Activated CD4-positive, alpha-beta T cell treated with anti-CD3 and anti-CD28 coated beads for 24 hours (primary cell): Measurements from ENCODE around the gene FEM1A.
"Not testable (repeated sequence)": the region's sequence is repeated elsewhere in the genome, so short reads cannot be mapped to it uniquely, and the experiment has no call there.

Source experiments
- DNase-seq, 2 donors: peaks; one replicate each; pipeline ENCODE4 v3.0.0-alpha.2; 2020; ENCODE audit warnings: low read depth in 2 of 2

The FEM1A gene, protein sequence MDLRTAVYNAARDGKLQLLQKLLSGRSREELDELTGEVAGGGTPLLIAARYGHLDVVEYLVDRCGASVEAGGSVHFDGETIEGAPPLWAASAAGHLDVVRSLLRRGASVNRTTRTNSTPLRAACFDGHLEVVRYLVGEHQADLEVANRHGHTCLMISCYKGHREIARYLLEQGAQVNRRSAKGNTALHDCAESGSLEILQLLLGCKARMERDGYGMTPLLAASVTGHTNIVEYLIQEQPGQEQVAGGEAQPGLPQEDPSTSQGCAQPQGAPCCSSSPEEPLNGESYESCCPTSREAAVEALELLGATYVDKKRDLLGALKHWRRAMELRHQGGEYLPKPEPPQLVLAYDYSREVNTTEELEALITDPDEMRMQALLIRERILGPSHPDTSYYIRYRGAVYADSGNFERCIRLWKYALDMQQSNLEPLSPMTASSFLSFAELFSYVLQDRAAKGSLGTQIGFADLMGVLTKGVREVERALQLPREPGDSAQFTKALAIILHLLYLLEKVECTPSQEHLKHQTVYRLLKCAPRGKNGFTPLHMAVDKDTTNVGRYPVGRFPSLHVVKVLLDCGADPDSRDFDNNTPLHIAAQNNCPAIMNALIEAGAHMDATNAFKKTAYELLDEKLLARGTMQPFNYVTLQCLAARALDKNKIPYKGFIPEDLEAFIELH

DNA sequence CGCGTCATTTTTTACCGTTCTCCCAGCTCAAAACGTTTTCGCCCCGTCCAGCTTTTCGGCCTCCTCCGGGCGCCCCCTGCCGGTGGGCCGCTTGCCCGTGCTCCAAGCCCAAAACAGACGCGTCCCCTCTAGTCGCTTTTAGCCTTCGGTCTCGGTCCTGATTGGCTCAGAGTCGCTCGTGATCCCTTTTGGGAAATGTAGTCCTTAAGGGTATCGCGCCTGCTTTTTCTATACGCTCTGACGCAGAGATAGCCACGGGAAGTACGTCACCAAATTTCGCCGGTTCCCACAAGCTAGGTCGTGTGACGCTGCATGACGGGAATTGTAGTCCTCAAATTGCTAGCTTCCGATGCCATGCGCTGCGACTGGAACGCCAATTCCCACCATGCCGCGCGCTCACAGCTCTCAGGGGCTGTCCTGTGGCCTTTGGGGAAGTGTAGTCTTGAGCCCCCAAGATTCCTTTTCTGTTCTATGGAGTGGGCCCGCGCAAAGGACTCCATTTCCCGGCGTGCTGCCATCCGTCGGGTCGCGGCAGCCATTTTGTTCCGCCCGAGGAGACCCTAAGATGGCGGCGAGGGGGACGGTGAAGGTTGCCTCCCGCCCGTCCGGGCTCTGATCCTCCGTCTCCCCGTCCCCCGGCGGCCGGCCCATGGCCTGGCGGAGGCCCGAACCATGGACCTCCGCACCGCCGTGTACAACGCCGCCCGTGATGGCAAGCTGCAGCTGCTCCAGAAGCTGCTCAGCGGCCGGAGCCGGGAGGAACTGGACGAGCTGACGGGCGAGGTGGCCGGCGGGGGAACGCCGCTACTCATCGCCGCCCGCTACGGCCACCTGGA, at the start of gene FEM1A:
Gene FEM1A (plus strand): TSS at position 552 of the 836 bp plus-strand sequence. CDS start 121 bp downstream, at position 673.
- peak; percentile 96 for DNase-seq

DNA sequence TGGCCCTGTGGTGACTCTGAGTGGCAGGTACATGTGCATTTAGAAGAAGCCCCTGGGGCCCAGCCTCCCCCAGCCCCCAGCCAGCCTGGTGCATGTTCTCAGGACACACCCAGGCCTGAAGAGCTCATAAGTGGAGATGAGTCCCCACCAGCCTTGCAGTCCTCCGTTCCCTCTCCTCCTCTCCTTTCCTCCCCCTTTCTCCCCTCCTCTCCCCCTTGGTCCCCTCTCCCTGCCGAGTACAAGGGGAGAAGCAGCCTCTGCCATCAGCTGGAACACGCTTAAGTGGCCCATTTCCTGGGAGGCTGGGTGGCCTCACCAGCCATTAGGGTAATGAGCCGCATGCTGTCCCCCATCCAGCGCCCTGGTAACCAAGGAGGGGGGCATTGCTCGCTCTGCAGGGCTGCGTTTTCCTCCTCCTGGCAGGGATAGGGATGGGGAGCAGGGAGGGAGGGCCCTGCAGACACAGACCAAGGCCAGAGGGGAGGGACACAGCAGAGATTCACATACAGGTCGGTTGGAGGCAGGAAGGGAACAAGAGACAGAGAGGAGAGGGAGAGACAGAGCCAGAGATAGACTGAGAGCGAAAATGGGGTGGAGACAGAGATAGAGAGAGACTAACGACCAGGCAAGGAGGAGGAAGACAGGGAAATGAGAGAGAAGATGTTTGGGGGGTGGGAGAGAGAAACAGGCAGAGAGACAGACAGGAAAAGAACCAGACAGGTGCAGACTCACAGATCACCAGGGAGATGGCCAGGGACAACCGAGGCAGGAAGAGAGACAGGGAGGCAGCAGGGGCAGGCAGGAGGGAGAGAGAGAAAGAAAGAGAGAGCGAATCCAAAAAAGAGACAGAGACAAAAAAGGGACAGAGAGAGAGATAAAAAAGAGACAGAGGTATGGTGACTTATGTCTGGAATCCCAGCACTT, 48.5 kb upstream of the FEM1A start:
- no peak for DNase-seq

DNA sequence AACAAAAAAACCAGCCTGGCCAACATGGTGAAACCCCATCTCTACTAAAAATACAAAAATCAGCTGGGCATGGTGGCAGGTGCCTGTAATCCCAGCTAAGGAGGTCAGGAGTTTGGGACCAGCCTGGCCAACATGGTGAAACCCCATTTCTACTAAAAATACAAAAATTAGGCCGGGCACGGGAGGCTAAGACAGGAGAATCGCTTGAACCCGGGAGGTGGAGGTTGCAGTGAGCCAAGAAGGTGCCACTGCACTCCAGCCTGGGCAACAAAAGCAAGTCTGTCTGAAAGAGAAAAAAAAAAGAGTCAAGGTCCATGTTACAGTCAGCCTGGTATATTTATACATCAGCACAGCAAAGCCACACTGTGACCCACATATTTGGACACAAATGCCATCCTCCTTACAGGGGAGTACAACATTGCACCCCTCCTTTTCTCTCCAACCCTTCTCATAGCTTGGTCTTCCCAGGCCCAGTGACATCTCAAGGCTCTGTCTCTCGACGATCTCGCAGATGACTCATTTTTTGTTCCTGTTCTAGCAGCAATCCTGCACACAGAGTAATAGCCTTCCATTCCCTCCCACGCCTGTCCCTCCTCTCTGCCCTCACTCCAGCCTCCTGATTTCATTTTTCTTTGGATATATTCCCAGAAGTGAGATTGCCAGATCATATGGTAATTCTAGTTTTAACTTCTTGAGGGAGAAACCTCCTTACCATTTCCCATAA, 46.9 kb upstream of the FEM1A start:
- no peak for DNase-seq

DNA sequence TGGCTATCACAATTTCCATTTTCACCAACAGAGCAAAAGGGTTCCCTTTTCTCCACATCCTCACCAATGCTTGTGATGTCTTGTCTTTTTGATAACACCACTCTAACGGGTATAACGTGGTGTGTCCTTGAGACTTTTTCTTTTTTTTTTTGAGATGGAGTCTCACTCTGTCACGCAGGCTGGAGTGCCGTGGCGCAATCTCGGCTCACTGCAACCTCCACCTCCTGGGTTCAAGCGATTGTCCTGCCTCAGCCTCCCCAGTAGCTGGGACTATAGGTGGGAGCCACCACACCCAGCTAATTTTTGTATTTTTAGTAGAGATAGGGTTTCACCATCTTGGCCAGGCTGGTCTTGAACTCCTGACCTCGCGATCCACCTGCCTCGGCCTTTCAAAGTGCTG, 46.4 kb upstream of the FEM1A start:
- not testable (repeated sequence) for DNase-seq

DNA sequence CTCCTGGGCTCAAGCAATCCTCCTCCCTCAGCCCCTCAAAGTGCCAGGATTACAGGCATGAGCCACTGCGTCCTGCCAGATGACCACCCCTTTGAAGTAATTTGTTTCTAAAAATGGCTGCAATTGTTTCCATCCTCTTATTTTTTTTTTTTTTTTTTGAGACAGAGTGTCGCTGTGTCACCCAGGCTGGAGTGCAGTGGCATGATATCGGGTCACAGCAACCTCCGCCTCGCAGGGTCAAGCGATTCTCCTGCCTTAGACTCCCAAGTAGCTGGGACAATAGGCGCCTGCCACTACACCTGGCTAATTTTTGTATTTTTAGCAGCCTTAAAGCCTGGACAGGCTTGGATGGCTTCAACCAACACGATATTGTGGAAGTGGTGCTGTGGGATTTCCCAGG, 45.5 kb upstream of the FEM1A start:
- DNase-seq = no peak

DNA sequence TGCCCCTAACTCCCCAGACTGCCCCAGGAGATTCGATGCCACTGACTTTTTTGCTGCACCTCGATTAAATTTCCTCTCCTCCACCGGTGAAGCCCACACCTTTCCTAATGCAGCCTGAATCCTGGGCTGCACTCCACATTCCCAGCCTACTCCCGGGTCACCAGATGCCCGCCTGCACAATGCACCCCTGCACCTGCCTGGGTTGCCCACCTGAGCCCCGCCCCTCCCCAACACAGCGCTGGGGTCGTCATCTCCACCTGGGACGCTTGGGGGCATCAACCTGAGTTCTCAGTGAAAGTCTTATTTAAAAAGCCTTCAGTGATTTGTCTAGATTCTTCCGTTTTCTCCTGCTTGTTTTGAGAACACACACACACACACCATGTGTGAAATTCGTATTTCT, 43.3 kb upstream of the FEM1A start:
- DNase-seq = no peak

DNA sequence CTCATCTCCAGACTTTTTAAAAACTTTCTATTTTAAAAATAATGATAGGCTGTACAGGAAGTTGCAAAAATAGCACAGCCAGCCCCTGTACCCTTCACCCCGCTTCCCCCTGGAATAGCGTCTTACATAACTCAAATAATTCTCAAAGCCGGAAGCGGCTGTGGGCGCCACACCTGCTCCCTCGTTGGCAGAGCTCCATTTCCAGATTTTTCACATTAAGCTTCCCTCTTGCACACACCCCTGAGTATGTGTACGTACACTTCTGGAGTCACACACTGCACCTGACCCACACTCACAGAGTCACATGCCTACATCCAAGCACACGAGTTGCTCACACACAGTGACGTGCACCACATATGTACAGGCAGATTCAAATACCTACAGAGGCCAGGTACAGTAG, 42.9 kb upstream of the FEM1A start:
- no peak for DNase-seq

DNA sequence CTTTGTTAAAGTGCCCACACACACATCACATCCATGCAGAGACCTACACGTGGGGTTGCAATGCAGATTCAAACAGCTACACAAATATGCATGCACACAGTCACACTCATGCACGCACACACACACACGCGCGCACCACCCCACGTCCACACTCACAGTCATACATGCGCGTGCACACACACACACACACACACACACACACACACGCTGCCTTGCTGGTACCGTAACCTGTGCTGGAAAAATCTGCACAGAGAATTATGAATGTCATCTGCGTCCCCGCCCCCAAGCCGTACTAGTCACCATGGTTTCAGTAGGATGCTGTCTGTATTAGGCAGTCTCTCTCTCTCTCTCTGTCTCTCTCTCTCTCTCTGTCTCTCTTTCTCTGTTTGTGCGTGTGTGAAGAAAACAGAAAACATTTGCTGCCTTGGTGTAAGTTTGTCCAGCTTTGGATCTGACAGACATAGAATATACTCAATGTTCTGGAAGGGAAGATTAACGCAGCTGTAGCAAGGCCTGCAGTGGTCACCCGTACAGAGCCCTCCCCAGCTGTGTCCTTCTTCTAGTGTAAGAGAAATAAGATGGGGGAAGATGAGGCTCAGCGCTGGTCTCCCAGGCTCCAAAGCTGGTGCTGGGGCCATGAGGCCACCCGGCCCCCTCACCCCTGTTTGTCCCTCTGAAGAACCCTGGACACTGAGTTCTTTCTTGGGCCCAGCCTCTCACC, 41.5 kb upstream of the FEM1A start:
- no peak for DNase-seq

DNA sequence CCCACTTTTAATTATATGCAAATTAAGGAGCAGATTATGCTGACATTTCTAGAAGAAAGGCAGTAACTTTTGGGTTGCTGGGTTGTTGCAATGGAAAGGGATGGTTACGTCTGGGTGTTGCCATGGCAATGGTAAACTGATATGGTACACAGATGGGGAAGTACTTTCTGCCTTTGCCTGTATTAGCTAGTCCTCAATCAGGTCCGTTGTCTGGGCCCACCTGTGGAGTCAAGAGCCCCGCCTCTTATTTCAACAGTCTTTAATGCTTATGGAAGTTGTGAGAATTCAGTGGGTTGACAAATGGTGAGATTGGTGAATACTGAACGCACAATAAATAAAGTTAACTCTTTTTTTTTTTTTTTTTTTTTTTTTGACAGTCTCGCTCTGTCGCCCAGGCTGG, 37.3 kb upstream of the FEM1A start:
- no peak for DNase-seq

DNA sequence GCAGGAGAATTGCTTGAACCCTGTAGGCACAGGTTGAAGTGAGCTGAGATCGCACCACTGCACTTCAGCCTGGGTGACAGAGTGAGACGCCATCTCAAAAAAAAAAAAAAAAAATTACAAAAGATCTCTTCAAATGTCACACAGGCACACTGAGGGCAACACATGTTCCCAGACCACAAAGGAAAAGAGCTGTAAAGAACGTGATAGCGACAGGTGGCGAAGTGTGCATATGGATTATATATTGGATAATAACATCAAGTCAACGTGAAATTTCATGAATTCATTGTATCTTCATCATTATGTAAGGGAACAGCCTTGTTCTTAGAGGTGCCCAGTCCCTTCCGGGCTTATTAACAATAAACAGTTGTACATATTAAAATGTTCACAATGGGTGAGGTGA, 36.1 kb upstream of the FEM1A start:
- DNase-seq = no peak

DNA sequence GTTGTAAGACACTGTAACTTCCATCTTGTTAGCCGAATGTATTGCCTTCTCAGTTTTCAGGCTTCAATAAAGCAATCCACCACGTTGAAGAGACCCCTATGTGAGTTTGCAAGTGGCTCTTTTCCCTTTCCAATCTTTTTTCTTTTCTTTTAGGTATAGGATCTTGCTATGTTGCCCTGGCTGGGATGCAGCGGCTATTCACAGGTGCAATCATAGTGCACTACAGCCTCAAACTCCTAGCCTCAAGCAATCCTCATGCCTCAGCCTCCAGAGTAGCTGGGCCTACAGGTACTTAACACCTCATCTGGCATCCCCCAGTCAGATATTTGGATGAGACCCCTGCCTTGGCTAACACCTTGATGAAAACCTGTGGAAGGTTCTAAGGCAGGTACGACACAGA, 33.5 kb upstream of the FEM1A start:
- DNase-seq = no peak

DNA sequence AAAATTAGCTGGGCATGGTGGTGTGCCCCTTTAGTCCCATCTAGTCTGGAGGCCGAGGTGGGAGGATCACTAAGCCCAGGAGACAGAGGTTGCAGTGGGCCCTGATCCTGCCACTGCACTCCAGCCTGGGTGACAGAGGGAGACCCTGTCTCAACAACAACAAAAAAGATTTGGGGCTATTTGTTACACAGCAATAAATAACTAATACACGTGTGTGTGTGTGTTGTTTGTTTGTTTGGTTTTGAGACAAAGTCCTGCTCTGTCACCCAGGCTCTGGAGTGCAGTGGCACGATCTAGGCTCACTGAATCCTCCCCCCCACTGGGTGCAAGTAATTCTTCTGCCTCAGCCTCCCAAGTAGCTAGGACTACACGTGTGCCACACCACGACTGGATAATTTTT, 32.9 kb upstream of the FEM1A start:
- DNase-seq = no peak

DNA sequence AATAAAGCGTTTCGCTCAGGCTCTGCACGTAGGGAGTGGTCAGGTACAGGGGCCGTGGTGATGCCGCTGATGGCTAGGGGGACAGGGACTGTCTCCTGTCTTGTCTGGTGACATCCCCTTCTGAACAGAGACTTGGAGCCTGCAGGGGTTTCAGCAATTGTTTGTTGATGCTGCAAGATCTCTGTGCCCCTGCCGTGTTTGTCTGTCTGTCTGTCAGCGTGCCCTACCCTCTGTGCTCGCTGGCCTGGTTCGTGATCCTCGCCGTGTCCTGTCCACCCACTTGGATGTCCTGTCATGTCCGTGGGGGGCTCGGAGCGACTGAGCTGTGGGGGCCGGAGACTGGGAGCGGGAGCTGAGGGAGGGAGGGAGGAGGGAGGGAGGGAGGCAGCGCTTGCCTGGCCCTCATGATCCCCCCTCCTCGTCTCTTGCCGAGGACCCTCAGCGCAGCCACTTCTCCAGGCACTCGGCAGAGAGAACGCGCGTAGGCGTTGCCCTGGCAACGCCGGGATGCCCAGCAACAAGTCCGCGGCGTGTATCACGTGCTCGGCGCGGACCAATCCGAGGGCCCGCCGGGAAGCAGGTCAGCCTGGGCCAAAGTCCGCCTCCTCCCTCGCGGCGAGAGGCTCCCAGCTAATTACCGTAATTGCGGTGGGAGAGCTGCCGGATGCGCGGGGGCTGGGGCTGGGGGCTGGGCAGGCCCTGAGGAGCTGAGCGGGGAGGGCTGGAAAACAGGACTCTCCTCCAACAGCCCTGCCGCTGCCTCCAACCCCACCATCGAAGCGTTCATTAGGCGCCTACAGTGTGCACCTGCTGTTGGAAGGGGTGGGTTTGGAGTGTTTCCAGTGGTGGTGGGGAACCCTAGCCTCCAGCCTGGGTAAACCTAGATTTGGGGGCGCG, 31.9 kb upstream of the FEM1A start:
- DNase-seq = peak; percentile 33 to 53

DNA sequence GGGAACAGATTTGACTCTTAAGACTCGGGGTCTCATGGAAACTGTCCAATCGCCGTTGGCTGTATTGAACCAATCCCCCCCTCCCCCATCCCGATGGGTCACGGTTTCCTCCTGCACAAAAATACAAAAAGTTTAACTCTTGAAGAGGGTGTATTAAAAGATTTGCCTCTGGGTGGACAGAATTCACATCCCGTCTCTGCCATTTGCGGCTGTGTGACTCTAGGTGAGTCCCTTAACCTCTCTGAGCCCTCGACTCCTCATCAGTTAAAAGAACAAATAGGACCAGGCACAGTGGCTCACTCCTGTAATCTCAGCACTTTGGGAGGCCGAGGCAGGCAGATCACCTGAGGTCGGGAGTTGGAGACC, 31.3 kb upstream of the FEM1A start:
- no peak for DNase-seq

DNA sequence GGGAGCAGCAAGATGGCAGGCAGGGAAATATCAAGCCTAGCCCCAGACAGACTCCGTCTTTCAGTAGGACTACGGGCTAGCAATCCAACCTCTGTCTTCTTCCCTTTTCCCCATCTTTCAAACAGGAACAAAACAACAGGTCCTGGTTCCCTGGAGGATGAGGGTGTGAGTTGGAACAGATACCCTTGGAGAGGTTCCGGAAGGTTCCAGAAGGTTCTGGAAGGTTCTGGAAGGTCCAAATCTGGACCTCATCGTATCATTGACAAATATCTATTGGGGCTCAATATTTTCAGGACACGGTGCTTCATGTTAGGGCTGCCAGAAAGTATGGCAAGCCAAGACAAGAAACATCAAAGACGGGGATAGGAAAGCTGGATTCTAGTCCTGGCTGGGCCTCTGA, 28.5 kb upstream of the FEM1A start:
- no peak for DNase-seq

DNA sequence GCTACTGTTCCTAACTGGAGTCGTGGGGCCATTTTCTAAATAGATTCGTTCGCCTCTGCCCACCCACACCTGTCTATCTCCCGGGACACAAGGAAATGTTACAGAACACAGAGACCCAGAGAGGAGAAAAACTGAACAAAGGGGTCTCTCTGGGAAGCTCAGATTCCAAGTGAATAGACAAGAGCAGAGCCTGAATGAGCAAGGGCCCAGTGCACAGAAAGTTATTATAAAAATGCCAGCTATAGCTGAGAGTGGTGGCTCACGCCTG, 27.2 kb upstream of the FEM1A start:
- DNase-seq = no peak

DNA sequence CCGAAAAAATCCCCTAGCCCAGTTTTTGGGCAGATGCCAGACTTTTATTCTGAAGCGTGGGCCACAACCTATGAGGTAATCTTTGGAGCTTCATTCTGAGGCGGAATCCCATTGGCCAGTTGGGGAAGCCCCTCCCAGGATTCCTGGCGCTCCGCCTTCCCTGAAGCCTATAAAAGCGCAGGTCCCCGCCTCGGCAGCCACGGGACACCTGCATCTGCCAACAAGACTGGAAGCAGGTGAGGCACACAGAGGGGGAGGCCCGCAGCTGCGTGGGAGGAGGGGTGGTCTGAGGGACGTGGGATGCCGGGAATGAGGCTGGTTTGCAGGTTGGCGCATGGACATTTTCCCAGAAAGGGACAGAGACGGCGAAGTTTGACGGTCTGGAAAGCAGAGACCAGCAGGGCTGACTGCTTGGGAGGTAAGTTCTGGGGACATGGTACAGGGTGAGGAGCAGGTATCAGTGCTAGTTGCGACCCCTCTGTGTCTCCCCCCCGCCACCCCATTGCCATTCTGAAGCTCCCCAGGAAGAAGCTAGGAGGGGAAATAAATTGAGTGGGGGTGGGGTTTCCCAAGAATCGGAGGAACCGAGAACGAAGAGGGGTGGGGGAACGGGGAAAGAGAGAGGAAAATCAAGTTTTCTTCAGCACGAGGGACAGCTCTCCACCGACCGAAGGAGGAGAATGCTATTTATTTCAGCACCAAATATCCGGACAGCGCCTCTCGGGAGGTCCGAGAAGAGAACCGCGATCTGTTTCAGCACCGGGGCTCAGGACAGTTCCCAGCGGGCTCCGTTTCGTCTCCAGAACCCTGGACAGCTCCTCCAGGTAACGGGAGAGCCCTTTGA, 22.4 kb upstream of the FEM1A start:
- DNase-seq = peak; percentile 70 to 72

DNA sequence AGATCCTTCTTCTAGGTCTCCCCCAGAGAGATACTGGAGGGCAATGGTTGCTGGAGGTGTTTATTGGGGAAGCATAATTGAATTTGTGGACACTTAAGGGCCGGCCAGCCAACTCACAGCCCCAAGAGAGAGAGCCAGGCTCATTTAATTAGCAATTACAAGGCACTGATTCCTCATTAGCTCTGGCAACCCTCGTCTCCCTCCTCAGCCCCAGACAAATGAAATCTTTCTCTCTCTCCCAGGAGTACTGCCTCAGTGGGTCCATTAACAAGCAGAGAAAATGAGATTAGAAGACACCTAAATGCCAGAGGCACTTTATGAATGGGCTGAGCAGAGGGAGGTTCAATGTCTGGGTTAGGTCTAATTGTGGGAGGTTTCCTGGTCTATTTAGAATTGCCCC, 19.0 kb upstream of the FEM1A start:
- DNase-seq = no peak
